8988T (cell line): ENCODE measurements around the gene DLST.
A peak's percentile ranks its signal among the peaks of the same experiment; 100 is the strongest.

Experiments used
- DNase-seq: peaks from one replicate; pipeline ENCODE4 v3.0.0; 2011

Gene DLST

GRCh38 chr14:74942608-74943007 lies 60.9 kb downstream of the DLST start:
- no peak for DNase-seq

GRCh38 chr14:74945261-74945851 lies 63.6 kb downstream of the DLST start:
- peak; percentile 64 for DNase-seq

DNA sequence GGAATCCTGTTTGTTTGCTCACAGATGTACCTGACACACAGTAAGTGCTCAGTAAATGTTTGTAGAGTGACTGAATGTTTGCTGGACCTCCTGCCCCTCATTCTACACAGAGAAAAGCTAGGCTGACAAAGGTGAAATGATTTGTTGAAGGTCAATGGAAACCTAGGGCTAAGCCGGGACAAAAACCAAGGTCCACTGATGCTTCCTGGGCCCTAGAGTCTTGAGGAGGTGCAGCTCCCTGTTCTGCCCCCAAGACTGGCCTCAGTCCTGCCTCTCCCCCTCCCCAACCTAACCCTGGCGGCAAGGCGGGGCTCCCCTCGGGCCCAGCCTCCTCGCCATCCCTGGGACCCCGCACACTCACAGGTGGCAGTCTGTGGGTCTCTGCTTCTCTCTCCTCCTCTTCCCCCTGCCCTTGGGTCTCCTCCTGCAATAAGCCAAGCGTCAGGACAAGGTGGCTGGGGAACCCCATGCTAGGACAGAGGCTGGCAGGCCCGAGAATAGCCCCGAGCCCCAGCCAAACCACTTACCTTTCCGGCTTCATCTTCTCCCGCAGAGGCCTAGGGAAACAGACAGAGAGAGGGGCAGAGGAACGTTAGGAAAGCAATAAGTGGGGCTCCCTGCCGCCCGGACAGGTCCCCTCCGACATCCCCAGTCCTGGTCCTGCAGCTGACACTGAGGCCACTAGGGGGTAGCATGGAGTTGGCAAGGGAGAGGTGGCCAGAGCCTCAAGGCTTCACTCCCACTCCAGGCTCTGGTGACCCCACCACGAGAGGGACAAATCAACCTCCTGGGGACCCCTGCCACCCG lies 64.3 kb downstream of the DLST start:
- peak; percentile 97 for DNase-seq

DNA sequence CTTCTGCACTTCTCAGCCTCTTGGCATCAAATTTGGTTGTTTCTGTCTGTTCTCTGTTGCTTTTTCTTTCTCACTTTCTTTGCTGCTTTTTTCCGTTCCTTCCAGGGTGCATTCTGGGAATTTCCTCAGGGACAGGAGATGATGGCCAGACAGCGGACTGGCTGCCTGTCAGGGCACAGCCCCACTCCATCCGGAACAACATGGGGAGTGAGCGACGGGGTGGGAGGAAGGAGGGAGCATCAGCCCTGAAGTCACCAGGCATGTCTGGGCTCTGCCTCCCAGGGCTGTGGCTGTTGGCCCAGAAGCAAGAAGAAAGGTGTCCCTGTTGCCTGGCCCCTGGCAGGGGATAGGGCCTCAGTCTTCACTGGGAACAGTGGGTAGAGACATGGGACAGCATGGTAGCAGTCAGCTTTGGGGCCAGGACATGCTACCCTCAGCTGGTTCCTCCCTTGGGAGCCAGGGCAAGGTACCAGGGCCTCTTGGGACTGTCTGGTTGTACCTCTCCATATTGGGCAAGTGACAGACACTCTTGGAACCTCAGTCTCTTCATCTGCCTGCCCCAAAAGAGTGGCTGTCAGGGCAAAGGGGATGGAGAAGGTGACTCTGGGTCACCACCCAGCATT lies 65.1 kb downstream of the DLST start:
- DNase-seq: peak; percentile 54

DNA sequence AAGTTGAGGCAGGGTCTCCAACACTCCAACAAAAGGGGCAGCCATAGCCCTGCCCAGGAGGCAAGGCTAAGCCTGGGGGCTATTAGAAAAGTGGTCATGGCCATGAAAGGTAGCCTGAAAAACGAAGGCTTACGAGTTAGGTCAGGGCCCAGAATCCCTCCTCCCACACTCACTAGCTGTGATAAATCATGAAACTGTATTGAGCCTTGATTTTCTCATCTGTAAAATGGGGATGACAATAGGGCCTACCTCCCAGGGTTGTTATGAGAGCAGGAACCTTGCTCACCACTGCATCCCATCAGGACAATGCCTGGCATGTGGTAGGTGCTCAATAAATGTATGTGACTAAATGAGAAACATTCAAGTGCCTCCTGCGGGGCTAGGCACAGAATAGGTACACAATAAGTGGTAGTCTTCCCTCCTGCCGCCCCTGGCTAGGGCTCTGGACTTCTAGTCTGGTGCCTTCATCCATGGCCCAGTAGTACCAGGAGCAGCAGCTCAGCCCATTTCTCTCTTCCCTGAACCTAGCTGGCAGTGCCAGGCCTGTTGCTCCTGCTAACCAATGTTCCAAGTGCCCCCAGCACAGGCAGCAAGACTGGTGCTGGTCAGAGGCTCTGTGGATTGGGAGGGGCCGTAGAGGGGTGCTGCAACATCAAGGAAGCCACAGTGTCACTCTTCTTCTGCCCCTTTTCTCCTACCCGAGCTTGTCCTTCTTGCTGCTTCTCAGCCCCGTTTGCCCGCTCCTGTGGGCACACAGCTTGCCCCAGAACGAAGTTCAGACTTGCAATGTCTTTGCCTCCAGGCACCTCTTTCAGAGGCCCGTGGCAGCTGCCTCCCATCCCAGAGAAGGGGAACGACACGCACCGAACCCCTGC lies 65.9 kb downstream of the DLST start:
- DNase-seq: no peak

GRCh38 chr14:74948228-74949175 lies 66.8 kb downstream of the DLST start:
- DNase-seq: no peak

- DNase-seq: no peak
These were observed 67.5 kb downstream of the DLST start for GRCh38 chr14:74949191-74949601.

- DNase-seq: no peak
These were observed 68.3 kb downstream of the DLST start for GRCh38 chr14:74949859-74950573.

DNA sequence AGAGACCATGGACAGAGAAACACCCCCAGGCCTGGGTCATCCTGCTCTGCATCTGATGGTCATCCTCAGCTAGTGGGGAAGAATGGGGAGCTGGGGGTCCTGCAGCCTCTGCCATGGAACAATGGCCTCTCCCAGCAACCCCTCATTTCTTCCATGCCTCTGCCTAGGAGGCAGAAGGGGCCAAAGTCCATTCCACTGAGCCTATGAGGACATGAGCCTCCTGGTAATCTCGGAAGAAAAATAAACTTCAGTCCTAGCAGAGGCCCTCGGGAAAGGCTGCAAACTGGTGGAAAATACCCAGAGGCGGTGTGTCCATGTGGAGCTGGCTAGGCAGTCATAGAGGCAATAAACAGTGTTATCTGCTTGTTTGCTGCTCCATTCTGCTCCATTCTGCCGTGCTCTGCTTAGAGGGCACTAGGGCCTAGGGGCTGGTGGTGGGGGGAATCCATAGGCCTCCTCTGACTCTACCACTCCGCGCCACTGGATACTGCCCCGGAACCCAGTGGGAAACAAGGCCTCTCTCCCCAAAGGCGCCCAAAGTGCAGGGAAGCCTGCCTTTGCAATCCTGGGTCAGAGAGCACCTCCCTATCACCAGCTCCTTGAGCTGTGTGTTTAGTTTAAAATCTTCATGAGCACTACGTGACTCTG lies 69.2 kb downstream of the DLST start:
- no peak for DNase-seq

DNA sequence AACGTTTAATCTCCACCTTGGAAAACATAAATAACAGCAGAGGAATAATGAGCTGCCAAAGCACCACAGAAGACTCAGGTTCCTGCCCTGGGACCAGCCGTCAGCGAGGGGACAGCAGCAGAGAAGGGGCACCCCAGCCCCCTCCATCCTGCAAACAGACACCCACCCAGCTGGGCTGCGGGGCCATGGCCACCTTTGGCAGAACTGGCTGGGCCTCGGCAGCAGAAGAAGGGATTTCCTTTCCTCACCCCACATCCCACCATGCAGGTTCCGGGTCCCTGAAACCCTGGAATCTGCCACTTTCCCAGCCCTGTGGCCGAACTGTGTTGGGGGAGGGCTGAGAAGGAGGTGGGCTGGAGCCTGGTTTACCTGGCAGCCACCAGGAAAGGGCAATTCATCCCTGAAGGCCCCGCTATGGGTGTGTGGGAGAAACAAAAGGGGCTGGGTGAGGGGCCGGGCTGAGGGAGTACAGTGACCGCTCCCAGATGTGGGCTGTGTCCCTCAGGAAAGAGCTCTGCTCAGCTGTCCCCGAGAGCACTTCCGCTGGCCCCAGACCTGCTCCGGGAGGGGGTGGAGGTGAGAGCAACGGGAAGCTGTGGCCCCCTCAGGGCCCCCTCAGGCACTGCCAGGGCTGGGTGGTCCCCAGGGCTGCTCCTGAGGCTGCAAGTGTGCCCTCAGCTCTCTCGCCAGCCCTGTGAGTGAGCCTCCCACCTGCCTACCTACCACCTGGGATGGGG lies 69.9 kb downstream of the DLST start:
- DNase-seq: no peak

- no peak for DNase-seq
These were observed 70.5 kb downstream of the DLST start for GRCh38 chr14:74952180-74952665.

DNA sequence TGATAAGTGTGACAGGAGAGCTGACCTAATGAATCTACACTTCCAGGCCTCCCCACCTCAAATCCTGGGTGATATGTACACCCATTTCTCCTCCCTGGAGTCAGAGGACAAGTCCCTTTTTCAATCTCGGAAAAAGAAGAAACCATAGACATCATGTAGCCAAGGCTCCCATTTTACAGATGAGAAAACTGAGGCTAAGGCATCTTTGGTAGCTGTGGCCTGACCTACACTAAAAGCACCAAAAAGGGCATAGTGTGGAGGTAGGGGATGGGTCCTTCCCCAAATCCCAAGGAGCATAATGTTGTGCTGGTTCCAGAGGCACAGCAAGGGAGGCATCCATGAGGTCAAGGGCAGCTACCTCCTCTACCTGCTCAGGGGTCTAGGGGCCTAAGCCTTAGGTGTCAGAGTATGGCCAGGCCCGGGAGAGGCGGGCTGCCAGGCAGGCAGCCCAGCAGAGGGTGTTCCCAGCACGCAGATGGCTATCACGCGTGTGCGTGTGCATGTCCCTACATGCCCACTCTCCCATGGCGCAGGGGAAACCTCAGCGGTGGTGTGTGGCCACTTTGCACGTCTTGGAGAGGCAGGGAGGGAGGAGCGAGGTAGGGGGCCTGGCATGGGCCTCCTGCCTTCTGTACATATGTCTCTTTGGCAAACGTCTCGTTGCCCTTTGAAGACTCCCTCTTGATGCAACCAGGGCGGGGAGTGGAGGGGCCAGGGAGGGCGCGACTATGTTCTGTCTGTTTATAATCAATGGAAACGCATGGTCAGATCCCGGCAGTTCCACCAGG lies 71.2 kb downstream of the DLST start:
- no peak for DNase-seq
